Measurements from ENCODE around the gene PLVAP.

Gene PLVAP

GRCh38 chr19:17303167-17303939 is 73.8 kb downstream of the PLVAP start, which contains the start of gene ABHD8:
Gene ABHD8, minus strand, starts transcription at chr19:17303425. Its CDS starts 1,809 bp downstream, at chr19:17301616.
- peak; percentile 81 for DNase-seq (ENCODE audit: low read depth, low spot score)

GRCh38 chr19:17302391-17303166 is 74.6 kb downstream of the PLVAP start:
- no peak for DNase-seq (ENCODE audit: low read depth, low spot score)

Data from activated CD4-positive, CD25-positive, alpha-beta regulatory T cell treated with anti-CD3 and anti-CD28 coated beads, Interleukin-2, amount 50 U/mL, for 16 hours (primary cell).